Activated effector memory CD4-positive, alpha-beta T cell treated with Interleukin-2 at 50 U/mL for 16 hours (primary cell): Measurements from ENCODE around the gene ANKS3.

Source experiments
- DNase-seq: peaks from one replicate; pipeline ENCODE4 v3.0.0-alpha.2; 2020

Gene ANKS3, protein sequence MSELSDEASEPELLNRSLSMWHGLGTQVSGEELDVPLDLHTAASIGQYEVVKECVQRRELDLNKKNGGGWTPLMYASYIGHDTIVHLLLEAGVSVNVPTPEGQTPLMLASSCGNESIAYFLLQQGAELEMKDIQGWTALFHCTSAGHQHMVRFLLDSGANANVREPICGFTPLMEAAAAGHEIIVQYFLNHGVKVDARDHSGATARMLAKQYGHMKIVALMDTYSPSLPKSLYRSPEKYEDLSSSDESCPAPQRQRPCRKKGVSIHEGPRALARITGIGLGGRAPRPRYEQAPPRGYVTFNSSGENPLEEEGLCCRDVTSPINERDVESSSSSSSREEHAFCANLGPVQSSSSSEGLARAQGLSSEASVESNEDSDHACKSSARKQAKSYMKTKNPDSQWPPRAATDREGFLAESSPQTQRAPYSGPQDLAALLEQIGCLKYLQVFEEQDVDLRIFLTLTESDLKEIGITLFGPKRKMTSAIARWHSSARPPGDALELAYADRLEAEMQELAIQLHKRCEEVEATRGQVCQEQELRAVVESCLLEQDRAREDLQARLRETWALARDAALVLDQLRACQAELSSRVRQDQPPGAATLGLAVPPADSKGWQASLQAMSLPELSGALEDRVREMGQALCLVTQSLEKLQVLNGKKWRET

DNA sequence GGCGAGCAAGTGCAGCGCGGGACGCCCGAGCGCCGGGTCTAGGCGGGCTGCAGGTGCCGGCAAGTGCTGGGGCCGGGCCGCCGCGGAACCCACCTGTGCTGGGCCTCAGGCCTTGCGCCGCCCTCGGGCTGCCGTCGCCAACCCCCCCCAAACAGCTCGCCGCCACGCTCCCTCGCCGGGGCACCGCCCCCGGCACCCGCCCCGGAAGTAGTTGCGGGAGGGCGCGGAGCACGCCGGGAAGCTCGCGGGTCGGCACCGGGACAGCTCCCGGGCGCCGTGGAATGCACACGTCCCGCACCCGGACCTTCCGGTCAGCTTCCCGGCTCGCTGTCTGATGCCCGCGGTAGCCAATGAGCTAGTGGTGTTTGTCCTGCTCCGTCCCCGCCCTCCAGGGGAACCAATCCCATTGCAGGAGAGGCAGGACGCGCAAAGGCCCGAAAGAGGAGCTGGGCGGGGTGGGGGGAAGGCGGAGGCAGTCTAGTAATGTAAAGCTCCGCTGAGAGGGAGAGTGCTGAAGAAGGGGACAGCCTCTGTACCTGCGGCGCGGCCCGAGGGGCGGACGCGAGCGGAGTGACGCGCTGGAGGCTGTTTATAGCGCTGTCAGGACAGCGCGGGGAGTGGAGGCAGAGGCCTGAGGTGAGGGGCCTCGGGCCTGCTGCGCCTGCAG lies at the start of gene ANKS3, which contains the start of gene DNAAF8:
Gene ANKS3 (minus strand): TSS at position 209 of the 667 bp plus-strand sequence. CDS start 4,122 bp downstream, outside the sequence.
Gene DNAAF8 (plus strand): TSS at position 475 of the 667 bp plus-strand sequence. CDS start 1,978 bp downstream, outside the sequence.
- DNase-seq: peak; percentile 74

DNA sequence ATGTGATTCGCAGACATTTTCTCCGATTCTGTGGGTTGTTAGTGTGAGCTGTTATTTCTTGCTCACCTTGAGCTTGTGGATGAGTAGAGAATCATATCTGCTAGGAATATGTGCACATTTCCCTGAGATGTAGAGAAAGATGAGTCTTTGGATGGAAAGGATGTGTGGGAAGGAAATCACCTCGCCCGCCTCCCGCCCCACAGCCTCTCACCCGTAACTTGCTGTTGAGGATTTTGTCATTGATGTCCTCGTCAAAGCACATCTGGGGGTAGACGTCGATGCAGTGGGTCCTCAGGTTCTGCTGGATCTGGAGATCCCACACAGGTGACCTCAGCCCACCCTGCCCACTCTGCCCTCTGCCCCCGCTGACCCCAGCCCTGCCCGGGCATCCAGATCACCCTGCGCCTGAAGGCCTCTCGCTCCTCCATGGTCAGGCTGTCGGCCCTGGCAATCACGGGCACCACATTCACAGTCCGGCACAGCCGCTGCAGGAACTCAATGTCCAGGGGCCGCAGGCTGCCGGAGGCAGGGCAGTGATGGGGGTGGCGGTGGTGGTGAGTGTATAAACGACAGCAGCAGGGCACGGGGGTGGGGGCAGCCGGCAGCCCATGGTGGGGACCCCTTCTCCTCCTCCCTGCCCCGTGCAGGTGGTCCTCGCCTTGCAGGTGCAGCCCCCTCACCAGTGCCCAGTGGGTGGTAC lies 49.3 kb upstream of the ANKS3 start:
- no peak for DNase-seq

DNA sequence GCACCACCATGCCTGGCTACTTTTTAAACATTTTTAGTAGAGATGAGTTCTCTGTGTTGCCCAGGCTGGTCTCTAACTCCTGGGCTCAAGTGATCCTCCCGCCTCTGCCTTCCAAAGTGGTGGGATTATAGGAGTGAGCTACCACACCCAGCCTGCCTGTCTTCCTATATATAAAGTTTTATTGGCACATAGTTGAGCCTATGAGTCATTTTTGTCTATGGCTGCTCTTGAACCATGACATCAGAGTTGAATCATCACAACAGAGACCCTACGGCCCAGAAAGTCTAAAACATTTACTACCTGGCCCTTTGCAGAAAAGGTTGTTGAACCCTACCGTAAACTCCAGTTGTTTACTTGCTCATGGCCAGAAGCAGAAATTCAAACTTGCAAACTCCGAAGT lies 46.2 kb upstream of the ANKS3 start:
- DNase-seq: no peak

DNA sequence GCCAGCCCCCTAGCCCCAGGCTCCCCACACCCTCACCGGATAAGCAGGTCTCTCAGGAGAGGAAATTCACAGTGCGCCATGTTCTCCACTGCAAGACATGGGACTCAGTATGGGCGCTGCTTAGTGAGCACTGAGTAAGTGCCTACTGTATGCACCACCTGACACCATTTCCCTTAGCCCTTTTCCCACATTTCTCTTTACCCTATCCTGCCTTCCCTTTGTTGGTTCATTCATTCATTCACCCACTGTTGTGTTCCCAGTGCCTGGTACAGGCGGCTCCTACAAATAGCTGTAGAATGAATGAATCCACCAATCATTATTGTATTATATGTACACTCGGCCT lies 44.0 kb upstream of the ANKS3 start:
- no peak for DNase-seq

DNA sequence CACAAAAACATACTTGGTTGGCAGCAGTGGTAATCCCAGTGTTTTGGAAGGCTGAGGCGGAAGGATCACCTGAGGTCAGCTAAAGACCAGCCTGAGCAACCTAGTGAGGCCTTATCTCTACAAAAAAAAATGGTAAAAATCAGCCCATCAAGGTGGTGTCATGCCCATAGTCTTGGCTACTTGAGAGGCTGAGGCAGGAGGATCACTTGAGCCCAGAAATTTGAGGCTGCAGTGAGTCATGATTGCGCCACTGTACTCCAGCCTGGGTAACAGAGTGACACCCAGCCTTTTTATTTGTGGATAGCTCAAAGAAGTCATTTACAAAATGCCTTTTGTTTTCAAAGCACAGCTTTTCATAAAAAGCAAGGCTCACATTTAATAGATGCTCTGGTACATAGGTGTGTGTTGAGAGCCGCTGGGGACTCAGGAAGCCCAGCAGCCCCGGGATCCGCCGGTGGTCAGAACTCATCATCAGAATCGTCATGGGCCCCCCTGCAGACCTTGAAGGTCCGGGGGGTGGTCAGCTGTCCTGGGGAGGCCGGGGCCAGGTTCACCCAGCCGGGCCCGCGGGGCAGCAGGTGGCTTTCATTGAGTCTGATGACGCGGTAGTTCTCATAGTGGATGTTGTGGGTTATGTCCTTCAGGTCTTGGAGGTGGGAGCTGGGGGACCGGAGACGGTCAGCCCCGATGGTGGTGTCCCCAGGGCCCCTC lies 43.4 kb upstream of the ANKS3 start:
- DNase-seq: no peak

DNA sequence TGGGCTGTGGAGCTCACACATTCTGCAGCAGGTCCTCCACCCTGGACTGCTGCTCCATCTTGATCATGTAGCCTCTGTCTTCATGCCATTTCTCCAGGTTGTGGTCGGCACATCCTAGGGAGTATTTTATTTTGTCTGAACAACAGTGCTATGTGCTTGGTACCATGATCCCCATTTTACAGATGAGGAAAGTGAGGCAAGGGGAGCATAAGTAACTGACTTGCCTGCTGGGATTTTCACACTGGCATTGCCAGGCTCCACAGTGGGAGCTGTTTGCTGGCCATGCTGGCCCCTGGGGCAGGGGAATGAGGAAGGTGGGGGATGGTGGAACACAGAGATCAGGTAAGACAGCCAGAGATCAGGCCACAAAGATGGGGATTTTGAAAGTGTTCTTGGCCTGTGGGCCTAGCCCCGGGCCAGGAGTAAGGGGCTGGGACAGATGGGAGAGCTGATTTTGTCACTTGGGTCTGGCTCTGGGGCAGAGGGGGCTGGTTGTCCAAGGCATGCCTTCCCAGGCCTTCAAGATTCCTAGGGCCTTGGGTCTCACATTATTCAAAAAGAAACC lies 42.2 kb upstream of the ANKS3 start:
- DNase-seq: no peak

DNA sequence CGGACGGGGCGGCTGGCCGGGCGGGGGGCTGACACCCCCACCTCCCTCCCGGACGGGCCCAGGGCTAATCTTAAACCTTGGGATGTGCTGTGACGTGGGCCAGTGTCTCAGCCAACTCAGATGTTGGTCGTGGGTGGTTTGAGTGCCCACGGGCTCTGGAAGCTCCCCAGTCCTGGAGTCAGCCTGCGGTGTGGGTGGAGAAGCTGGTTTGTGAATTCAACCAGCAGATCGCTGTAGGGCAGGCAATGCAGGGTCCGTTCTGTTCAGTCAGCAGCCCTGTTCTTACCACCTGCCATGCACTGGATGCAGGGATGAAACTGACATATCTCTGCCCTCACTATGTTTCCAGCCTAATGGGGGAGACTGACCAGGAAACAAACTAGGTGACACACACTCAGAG lies 40.9 kb upstream of the ANKS3 start:
- DNase-seq: no peak

DNA sequence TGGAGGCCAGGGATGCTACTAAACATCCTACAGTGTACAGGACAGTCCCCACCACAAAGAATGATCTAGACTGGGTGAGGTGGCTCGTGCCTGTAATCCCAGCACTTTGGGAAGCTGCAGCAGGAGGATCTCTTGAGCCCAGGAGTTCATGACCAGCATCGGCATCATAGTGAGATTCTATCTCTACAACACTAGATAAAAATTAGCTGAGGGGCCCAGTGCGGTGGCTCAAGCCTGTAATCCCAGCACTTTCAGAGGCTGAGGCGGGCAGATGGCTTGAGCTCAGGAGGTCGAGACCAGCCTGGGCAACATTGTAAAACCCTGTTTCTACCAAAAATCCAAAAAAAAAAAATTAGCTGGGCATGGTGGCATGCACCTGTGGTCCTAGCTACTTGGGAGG lies 38.3 kb upstream of the ANKS3 start:
- no peak for DNase-seq

DNA sequence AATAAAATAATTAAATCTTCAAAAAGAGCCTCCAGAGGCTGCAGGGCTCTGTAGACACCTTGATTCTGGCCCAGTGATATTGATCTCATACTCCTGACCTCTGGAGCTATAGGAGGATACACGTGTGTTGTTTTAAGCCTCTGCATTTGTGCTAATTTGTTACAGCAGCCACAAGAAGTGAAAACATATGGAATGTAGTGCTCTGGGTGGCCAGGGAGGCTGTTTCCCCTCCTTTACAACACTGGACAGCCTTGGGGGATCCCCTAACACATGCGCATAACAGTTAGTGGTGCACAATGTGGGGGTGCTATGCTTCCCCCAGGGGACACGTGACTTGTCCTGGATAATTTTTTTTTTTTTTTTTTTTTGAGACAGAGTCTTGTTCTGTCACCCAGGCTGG lies 37.6 kb upstream of the ANKS3 start:
- DNase-seq: no peak

DNA sequence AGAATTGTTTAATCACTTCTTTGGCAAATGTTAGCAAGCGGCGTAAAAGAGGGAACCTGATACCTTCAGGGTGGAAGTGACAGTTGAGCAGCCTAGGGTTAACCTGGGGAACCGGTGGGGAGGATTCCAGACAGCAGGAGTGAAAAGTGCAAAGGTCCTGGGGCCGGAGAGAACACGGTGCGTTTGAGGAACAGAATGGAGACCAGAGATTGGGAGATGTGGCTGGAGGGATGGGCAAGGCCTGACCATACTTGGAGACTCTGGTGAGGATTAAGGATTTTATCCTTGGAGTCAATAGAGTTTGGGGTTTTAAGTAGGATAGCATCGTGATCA lies 35.2 kb upstream of the ANKS3 start:
- no peak for DNase-seq

DNA sequence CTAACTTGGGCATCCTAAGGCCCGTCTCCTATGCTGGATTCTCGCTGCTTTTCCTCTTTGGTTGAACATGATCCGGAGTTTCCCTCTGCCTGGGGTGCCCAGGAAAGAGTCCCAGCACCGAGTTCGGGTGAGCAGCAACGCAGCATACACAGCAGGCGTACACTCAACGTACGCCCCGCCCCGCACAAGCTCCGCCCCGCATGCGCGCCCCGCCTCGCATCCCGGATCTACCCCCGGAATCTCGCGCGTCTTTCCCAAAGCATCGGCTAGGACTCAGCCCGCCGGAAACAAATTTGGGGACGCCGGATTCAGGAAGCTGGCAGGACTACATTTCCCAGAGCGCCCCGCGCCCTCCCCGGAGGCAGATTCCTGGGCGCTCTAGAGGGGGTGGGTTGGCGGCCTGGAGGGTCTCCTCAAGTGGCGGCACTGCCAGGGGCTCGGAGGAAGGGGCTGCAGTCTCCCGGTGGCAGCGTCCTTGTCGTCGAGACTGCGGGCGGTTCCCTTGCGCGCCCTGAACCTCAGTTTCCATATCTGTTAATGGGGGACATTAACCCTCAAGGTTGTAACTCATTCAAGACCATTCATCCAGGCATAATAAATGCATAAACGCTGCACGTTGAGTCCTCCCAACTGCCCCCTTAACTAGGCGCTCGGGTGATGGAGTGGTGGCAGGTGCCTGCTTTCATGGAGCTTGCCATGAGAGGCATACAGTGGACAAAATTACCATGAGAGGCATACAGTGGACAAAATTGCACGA lies 34.7 kb upstream of the ANKS3 start:
- DNase-seq: peak; percentile 82

DNA sequence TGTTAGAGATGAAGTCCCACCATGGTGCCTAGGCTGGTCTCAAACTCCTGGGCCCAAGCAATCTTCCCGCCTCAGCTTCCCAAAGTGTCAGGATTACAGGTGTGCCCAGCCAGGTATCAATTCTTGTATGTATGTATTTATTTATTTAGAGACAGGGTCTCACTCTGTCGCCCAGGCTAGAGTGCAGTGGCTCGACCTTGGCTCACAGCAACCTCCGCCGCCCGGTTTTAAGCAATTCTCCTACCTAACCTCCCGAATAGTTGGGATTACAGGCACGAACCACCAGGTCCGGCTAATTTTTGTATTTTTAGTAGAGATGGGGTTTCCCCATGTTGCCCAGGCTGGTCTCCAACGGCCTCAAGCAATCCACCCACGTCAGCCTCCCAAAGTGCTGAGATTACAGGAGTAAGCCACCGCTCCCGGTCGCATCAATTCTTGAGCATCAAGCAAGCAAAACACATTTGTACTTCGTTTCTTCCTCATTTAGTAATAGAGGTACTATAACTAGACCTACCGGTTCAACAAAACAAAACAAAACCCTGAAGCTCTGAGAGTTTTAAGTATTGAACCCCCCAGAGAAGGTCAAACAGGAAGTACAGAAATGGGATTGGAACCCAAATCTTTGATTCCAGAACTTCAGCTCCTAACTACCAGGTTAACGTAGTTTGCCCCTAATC lies 33.9 kb upstream of the ANKS3 start:
- DNase-seq: no peak

DNA sequence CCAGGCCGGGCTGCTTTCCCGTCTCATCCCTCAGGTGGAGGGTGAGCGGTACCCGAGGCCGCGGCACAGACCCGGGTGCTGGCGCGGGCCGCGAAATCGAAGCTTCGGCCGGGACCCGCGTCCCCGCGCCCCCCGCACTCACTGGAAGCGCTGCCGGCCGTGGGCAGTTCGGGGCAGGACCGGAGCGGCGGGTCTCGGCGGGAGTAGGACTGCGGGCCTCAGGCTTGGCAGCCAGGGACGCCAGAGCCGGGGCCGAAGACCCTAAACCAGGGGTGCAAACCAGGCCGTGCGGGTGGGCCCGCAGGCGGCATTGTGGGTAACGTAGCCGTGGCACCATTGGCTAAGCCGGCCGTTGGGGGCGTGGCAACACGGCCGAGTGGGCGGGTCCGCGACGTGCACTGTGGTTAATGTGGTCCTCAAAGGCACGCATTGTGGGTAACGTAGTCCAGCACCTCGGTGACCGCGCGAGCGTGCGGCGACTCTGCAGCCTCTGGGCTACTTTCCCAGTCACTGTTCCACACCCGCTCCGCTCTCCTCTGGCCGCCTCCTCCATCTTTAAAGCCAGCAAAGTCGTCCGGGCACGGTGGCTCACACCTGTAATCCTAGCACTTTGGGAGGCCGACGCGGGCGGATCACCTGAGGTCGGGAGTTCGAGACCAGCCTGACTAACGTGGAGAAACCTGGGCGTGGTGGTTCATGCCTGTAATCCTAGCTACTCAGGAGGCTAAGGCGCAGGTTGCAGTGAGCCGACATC lies 33.0 kb upstream of the ANKS3 start, which contains the start of gene ZNF500:
Gene ZNF500 (minus strand): TSS at position 288 of the 754 bp plus-strand sequence. CDS start 1,184 bp downstream, outside the sequence.
- DNase-seq: peak; percentile 95

DNA sequence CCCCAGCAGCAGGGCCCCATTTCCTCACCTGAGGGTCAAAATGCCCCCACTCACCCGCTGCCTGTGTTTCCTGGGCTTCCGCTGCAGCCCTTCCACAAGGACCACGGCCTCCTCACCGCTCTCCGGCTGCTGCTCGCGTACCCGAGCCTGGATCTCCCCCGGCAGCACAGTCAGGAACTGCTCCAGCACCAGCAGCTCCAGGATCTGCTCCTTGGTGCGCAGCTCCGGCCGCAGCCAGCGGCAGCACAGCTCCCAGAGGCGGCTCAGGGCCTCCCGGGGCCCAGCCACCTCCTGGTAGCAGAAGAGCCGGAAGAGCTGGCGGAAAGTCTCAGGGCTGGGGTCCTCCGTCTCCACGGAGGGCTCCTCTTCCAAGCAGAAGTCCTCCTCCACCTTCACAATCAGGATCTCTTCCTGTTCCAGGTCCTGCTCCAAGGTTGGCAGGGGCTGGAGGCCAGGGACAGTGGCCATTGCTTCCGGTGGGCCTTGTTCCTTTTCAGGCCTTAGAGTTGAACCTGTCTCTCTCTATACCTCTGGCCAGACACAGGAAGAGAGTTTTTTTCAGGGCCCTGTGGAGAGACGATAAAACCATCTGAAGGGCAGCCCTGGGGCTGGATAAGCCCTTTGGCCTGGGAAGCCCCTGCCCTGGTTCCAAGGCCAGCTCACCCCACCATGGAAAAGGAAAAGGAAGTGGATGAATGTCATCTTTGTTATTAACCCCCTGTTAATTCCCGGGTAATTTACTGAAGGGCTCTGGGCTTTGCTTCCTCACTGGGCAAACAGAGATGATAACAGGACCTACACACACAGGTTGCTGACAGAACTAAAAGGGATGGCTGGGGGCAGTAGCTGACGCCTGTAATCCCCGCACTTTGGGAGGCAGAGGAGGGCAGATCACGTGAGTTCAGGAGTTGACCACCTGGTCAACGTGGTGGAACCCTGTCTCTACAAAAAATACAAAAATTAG lies 31.7 kb upstream of the ANKS3 start:
- no peak for DNase-seq

DNA sequence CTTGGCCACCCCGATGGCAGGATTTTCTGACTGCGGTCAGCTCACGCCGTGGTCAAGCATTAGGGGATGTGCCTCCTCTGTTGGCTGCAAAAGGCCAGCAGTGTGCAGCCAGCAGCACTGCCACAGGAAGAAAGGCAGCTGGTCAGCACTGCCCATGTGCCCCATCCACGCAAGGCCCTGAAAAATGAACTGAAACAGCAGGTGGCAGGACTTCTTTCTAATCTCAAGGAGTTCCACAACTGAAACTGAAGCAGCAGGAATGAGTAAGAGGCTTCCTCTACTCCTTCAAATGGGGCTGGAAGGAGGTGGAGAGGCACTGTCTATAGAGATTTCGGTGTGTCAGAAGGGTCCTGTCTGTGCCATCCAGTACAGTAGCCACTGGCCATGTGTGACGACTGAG lies 29.7 kb upstream of the ANKS3 start:
- no peak for DNase-seq

DNA sequence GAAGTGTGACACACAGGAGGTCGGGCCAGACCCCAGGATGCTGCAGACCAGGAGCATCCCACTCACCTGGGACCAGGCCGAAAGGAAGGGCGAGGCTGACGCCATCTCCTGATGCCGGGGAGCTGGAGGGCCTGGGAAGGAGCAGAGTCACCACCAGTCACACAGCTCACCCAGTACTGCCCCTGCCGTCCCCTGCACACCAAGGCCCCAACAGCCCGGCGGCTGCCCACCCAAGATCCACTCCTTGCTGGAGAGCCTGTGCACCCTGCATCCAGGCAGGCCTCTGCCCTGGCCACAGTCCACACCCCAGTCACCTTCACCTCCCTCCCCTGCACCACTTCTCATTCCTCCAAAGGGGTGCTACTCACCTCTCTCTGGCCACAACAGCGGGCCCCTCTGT lies 28.1 kb upstream of the ANKS3 start:
- DNase-seq: no peak

DNA sequence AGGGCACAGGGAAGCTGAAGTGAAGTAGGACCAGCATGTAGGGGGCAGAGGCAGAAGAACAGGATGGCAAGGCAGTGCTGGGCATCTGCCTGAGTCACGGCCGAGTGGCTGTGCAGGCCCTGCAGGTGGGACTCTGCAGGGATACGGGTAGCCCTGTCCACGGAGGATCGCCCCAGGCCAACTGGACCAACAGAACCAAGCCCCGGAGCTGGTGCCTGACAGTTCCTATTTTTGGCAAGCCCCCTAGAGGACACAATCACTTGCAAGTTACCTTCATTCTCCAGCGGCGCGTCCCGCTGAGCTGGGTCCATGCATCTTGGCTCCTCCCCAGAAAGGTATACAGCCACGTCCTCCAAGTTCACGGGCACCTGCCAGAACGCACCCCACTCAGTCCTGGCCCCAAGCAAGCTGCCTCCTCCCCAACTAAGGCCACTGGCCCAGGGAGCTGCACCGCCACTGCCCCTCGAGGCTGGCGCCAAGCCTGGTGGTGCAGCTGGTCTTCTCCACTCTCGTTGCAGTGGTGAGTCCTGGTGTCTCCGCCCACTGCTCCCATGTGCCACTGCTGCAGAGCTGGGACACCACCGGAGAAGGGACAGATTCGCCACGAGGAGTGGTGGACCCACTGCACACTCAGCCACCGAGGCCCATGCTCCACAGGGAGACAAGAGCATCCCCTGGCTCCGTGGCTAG lies 26.3 kb upstream of the ANKS3 start:
- no peak for DNase-seq

DNA sequence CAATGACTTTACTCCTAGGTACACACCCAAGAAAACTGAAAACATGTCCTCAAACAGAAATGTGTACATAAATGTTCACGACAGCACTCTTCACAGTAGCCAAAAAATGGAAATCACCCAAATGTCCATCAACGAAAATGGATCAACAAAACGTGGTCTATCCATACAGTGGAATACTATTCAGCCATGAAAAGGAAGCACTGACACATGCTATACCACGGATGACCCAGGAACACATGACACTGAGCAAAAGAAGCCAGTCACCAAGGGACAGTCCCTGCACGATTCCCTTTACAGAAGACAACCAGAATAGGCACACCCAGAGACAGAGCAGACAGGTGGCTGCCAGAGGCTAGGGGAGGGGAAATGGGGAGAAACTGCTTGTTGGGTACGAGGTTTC lies 21.6 kb upstream of the ANKS3 start:
- no peak for DNase-seq
